HG02763 (cell line): ENCODE results near the gene ADD1.

Experiments used
- ATAC-seq: cut with Tn5 transposase; IDR thresholded peaks from one replicate; pipeline ENCODE4 v1.9.1; 2021; ENCODE audit warnings: mild to moderate bottlenecking, moderate library complexity; ENCODE audit not compliant: unreplicated experiment

The ADD1 gene

DNA sequence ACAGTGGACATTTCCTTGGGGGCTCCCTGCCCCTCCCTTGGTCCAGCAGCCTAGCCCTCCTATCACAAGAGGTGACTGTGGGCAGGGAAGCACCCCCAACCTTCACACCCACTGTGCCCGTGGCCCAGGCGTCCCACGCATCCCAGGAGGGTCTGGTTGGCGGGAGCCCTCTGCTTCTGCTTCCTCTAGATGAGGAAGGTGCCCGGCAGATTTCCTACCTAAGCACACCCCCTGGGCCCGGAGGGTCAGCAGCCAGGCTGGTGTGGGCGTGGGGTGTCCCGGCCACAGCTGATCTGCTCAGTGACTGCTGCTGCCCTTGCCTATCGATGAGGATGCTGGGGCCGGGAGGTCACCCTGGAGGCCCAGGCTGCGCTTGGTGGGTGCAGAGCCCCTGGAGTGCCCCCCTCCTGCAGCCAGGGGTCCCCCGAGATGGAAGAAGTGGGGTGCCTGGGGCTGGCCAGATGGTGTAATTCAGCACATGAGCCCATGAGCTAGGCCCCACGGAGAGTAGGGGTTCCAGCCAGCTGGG, 38.6 kb upstream of the ADD1 start:
- ATAC-seq, result no peak

DNA sequence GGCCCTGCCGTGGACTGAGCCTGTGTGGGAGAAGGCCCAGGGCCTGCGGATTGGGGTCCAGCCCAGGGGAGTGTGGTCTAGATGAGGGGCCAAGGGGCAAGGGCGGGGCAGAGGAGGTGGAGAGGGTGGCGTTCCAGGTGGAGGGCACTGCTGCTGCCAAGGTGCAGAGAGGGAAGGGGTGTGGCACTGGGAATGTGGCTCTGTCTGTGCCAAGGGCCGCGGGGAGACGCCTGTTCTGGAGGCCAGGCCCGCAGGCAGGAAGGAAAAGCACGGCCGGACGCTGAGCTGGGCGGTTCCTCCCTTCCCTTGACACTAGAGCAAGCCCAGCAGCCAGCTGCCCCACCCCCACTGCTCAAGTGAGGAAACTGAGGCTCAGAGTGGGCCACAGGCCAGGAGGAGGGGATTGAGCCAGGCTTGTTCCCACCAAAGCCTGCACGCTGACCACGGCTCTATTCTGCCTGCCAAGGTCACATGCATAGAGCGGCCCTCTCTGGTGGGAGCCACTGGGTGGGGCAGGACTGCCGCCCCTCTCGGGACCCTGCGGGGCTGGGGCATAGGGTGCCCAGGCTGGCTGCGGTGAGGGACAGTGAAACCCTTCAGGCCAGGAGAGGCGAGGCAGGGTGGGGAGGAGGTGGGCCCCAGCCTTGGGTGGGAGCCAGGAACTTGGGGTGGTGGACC, 37.8 kb upstream of the ADD1 start:
- ATAC-seq, result no peak

DNA sequence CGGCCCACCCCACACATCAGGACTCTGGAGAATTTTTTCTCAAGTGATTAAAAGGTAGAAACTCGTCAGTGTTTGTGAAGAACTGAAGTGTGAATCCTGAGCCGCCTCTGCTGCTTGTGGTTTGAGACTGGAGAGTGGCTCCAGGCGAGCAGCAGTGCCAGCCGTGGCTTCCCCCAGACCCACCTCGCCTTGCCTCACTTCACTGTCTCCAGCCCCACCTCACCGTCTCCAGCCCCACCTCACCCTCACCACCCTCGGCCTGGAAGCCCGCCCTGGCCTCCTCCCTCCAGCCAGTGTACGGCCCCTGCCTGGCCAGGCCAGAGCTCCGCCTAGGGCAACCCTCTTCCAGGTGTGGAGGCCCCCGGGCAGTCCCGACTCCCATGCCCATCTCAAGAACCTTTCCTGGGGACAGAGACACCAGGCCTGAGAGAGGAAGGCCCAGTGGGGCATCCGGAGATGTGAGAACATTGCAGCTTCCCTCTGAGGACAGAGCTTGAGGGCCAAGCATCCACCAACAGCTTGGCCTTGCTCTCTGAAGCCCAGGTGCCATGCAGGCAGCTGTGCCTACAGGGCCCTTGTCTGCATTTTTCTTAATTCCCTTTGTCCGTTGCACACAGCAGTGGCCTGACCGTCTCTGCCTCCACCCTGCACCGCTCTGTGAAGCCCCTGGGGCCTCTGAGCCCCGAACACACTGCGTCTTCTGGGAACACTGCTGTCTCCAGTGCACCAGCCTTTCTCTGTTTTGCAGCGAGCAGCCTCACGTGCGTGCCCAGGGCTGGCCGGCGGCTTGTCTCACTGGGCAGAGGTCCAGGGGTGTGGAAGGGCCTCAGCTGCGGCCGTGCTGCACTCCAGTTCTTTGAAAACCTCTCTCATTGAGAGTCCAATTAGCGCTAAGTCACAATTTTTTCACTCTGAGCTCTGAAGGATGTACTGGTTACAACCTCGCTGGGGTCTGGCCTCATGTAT, 37.0 kb upstream of the ADD1 start:
- ATAC-seq, result no peak

DNA sequence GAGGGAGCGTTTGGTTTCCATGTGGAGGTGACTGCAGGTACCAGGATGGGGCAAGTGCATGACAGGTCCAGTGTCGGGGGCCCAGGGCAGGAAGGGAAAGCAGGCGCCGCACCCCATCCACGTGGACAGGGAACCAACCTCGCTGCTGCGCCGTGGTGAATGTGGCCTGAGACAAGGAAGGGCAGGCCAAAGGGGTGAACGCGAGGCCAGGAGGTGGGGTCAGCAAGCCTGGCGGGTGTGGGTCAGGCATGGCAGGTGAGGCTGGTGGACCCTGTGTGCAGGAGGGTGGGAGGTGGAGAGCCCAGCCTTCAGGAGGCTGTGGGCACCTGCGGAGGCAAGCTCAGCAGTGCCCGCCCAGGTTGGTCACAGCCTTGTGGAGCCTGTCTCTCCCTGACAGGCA, 36.1 kb upstream of the ADD1 start:
- no peak for ATAC-seq

DNA sequence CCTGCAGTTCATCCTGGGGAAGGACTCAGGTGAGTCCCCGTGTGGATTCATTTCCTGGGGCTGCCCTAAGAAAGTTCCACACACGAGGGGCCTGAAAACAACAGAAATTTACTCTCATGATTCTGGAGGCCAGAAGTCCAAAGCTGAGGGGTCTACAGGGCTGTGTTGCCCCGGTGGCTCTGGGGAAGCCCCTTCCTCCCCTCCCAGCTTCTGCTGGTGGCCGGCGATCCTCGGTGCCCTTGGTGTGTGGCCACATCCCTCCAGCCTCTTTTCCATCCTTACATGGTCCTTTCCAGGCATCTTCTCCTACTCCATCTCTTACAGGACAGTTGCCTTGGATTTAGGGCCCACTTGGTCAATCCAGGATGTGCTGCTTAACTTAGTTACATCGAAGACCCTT, 35.6 kb upstream of the ADD1 start:
- ATAC-seq, result no peak

DNA sequence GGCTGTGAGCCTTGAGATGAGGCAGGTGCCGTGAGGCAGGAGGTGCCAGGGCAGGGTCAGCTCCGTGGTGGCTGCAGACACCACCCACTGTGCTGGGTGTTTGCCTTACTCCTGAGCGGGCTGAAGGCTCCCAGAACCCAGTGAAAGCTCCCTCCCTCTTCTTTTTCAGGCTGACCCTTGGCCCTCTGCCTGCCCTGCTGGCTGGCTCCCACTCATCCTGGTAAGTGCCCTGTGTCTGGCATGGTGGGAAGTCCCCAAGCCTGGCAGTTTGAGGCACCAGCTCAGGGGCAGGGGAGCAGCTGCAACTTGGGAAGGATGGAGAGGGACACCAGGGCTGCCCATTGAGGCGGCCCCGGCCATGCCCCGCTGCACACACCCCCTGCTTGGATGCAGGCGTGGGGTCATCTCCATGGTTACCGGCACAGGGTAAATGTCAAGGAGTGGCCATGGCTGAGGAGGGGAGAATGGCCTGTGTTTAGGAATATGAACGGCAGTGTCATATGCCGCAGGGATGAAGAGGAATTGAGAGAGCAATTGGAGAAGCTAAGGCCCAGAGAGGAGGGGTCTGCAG, 33.9 kb upstream of the ADD1 start:
- no peak for ATAC-seq

DNA sequence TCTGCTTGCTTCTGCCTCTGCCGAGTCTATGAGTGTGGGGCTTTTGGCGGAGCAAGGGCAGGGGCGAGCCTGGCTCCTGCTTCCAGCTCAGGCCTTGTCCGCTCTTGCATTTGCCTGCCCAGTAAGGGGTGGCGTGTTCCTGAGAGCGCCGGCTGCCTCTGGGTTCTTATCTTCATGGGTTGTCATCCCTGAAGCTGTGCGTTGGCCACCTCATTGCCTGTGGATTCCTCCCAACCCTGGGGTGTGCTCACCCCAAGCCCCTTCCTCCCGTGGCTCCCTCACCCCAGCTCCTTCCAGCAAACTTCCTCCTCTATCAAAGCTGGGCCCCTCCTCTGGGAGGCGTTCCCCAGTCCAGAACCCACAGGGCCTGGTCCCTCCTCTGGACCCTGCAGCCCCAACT, 33.3 kb upstream of the ADD1 start:
- no peak for ATAC-seq

DNA sequence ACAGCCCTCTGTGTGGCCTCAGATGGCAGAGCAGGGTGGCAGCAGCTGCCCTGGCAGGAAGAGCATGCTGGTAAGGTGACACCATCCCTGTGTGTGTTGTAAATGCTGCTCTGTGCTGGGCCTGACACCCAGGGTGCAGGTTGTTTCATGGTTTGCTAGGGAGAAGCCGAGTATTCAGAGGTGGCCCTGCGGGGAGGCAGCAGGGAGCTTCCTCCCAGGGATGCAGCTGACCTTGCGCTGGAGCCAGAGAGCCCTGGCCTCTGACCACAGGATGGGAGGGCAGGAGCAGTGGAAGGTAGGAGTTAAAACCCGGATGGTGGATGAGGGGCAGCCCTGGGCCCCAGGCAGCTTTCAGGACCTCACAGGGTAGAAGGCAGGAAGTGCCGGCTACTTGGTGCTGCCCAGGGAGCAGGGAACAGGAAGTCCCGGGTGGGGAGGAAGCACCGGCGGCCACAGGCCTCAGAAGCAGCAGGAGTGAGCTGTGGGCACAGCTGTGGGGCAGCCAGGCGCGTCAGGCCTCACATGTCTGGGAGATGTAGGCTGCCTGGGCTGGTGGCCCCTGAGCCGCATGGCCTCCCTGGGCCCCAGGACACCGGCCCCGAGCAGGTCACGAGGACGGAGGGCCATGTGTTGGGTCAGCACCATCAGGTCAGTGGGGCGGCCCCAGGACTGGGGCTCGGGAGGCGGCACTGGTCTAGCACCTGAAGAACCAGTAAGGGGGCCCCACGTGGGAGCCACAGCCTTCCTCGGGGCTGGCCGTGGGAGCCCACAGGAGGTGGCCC, 31.6 kb upstream of the ADD1 start:
- peak; percentile 65 for ATAC-seq

DNA sequence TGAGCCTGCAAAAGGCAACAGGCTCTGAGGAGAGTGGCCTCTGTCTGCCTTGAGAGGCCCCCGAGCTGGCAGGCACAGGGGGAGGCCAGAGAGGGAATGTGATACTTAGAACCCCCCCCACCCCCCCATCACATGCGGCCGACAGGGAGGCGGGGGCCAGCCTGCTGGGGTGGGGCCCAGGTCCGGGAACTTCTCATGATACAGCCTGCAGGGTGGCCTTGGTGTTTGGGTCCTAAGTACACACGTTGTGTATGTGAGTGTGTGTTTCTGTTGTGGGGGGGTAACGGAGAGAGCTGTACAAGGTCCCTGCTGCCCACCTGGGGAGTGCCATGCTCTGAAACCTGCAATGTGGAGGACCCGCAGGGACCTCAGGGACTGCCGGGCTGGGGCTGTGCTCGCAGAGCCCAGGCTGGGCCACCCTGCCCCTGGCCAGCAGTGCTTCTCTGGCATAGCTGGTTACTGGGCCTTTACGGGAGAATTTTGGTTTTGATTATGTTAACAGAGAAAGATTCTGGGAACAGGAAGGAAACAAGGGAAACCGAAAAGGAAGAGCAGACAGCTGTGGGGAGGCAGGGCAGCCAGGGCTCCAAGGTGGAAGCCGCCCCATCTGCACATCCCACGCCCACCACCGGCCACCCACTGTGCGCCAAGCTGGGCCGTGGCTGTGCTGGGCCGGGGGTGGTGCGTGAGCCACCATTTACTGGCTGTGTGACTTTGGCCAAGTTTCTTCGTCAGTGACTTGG, 30.9 kb upstream of the ADD1 start:
- ATAC-seq, result no peak

DNA sequence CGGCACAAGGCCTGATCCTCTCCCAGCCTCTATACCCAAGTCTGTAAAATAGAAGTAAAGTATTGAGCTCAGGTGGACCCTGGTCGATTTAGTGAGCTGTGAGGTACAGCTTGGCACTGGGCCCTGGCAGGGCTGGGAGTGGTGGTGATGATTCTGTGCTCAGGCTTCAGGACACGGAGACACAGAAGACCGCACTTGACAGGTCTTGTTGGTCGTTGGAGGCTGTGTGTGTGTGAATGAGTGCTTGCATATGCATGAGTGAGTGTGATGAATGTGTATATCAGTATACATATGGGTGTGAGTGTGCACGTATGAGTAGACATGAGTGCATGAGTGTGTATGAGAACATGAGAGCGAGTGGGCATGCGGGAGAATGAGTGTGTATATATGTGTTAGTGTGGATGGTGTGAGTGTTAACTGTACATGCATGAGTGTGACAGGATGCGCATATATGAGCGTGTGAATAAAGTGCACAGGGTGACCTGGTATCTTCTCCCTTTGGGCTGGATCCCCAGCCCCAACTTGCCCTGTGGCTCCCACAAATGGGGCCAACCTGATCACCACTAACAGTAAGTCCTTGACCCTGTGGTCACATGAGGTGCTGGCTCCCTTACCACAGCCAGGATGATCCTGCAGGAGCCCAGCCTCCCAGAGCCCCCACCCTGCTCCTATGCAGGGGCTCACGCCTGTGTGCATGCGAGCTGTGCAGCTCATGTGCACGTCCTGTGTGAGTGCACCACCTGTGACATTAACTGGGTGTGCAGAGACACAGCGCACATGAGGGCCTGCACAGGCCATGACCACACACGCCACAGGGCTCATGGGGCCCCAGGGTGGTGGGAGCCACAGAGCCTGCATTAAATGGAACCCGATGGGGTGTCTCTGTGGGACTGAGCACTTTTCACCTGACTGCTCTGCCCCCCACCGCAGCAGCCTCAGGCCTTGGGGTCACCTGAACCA, 29.9 kb upstream of the ADD1 start:
- no peak for ATAC-seq

DNA sequence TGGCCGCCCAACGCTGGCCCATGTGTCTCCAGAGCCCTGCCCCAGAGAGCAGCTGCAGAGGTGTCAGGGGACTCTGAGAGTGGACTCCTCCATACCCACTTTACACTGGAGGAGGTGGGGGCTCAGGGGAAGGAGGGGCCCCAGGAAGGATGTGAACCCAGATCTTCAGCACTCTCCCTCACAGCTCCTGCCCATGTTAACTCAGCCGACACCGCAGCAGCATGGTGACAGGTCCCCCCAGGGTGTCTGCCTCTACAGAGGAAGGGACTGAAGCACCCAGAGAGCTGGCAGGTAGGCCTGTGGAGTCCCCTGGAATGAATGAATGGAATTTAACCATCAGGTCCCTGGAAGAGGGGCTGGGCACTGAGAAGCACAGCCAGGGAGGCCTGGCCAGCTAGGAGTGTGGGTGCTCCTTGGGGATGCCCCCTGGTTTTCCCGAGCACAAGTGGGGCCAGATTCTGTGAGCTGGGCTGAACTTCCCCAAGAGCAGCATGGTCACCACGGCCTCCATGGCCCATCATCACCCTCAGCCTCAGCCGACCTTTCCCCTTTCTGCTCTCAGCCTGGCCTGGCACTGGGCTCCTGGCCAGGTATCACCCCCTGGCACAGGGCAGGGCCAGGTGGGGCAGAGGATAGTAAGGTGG, 28.9 kb upstream of the ADD1 start:
- no peak for ATAC-seq

DNA sequence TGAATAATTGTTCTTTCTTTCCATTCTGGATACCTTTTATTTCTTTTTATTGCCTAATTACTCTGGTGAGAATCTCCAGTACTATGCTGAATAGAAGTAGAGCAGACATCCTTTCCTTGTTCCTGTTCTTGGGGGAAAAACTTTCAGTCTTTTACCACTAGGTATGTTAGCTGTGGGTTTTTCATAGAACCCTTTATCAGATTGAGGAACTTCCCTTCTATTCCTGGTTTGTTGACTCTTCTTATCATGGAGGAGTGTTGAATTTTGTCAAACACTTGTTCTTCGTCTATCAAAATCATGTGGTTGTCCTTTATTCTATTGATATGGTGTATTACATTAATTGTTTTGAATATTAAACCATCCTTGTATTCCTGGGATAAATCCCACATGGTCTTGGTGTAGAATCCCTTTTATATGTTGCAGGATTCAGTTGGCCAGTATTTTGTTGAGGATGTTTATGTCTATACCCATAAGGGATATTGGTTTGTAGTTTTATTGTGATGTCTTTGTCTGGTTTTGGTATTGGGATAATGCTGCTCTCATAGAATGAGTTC, 27.2 kb upstream of the ADD1 start:
- no peak for ATAC-seq

DNA sequence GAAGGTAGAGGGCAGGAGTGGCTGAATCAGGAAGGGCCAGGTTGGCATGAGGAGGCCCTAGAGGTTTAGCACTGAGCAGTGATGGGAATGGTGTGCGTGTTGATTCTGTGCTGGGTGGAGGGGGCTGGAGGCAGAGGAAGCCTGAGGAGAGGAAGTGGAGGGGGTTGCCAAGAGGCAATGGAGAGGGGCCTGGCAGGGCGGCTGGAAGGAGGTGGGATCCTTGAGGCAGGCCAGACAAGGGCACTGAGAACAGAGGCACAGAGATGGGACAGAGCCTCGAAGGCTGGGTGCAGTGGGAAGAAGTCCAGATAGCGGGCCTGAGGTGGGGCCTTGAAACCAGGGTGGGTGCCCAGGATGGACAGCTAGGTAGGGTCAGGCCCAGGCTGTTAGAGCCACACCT, 26.5 kb upstream of the ADD1 start:
- no peak for ATAC-seq

DNA sequence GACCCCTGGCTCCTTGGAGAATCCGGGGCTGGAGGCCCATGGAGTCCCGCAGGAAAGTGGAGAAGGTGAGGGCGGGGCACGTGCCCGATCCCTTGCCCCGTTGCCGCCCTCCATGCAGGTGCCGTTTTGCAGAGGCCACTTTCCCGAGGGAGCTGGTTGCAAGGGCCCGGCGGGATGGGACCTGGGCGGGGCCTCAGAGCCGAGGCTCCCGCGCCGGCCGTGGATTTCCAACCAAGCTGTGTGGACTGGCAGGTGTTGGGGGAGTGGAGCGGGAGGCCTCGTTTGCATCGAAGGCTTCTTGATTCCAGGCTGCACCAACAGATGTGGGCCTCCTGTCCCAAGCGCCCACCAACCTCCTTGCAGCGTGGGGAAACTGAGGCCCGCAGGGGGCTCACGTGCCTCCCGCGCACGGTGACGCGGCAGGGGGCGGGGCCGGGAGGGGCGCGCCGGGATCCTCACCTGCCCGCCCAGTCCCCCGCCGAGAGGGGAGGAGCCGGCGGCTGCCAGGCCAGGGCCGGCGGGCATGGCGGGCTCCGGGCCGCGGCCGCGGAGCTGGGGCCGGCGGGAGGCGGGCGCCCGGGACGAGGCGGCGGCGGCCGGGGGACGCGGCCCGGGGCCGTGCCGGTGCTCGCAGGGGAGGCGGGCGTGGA, 25.8 kb upstream of the ADD1 start:
- no peak for ATAC-seq

DNA sequence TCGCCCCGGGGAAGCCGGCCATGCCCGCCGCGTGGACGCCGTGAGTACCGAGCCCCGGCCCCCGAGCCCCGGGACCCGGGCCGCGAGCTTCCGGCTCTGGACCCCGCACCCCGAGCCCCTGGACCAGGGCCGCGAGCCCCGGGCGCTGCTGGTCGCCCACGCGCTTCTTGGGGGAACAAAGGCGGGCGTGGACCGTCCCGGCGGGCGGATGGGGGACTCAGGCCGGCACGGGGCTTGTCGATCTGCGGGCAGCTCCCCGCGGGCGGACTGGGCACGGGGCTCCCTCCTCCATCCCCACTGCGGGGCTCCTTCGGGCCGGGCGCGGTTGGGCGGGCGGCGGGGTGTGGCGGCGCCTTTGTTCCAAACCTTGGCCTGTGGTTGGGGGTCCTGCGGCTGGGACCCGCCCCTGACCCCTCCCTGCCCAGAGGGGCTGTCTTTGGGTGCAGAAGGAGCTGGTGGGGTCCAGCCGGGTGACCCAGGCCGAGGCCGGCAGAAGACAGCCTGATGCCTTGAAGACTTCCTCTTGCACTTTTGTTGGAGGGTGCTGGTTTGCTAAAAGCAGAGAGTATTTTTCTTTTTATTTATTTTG, 25.2 kb upstream of the ADD1 start:
- ATAC-seq, result no peak

DNA sequence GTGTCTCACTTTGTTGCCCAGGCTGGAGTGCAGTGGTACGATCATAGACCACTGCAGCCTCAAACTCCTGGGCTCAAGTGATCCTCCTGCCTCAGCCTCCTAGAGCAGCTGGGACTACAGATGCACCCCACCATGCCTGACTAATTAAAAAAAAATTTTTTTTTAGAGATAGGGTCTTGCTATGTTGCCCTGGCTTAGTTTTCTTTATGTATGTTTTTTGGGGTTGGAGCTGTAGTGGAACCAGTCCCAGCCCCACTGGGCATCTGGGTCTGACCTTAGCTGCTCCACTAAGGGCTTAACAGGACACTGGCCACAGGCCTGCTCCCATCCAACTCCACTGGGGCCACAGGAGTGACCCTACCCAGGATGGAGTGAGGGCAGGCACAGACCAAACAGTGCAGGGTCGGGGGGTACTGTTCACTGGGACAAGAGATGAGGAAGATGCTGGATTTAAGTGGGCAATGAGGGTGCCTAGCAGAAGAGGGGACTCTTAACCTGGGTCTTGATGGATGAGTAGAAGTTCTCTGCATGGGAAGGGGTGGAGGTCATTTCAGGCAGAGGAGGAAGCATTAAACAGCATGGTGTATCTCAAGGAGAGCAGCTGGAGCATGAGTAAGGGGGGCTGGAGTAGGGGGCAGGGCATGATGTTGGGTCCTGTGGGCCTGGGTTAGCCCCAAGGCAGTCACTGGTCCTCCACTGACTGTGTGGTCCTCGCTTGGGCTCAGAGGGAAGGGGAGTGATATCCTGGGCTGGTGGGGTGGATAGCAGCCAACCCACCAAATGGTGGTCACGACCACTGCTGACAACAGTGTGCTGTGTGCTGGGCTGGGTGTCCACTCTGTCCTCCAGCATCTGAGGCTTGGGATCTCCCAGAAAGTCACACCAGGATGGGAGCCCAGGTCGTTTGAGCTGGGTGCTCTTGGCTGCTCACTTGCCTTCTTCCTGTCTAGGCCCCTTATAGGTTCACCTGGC, 24.1 kb upstream of the ADD1 start:
- no peak for ATAC-seq
